WTC11 (cell line): Measurements from ENCODE around the gene BLOC1S1. TPM values are rescaled to one million over a fixed set of nuclear protein-coding genes. Genes with fewer than 3 reads are reported as not detected.

Source experiments
- ATAC-seq: fragments of 200-7000 bp; cut with Tn5 transposase; 2 replicates; pipeline ENCODE4 v1.10.0; 2021; ENCODE audit warnings: mild to moderate bottlenecking, moderate library complexity
- CTCF ChIA-PET: fragments of 300-600 bp; sonication (Branson Sonifier 250); formaldehyde crosslinking; loops from one replicate; lab custom pipeline; 2021; ENCODE audit warnings: antibody characterized with exemption; lab: Charles Lee
- POLR2A ChIA-PET: fragments of 350-600 bp; sonication (Branson Sonifier 250); formaldehyde crosslinking; loops from one replicate; lab custom pipeline; 2021; ENCODE audit warnings: antibody characterized with exemption; lab: Charles Lee
- DNase-seq: peaks from one replicate; pipeline ENCODE4 v3.0.0; 2021; ENCODE audit warnings: low spot score
- H3K27ac Mint-ChIP-seq: 2 replicates; pipeline ENCODE4 v1.8.0; 2021; ENCODE audit warnings: mixed read lengths
- H3K27me3 Mint-ChIP-seq: 2 replicates; pipeline ENCODE4 v1.8.0; 2021; ENCODE audit warnings: low read depth, mild to moderate bottlenecking, moderate library complexity, mixed read lengths
- H3K36me3 Mint-ChIP-seq: 2 replicates; pipeline ENCODE4 v1.8.0; 2021; ENCODE audit warnings: mixed read lengths
- H3K4me1 Mint-ChIP-seq: 2 replicates; pipeline ENCODE4 v1.8.0; 2022; ENCODE audit warnings: mixed read lengths
- H3K4me3 Mint-ChIP-seq: 2 replicates; pipeline ENCODE4 v1.8.0; 2021; ENCODE audit warnings: mild to moderate bottlenecking, moderate library complexity, mixed read lengths
- H3K9me3 Mint-ChIP-seq: 2 replicates; pipeline ENCODE4 v1.8.0; 2021; ENCODE audit warnings: mixed read lengths
- CREM ChIP-seq: sonication (generic); formaldehyde crosslinking; IDR thresholded peaks from 2 replicates; pipeline ENCODE4 v1.8.1; 2022; ENCODE audit warnings: mild to moderate bottlenecking, missing genetic modification reagents, moderate library complexity
- ELF4 ChIP-seq: sonication (generic); formaldehyde crosslinking; IDR thresholded peaks from 2 replicates; pipeline ENCODE4 v1.8.1; 2022; ENCODE audit warnings: low read depth, mild to moderate bottlenecking, moderate library complexity, missing genetic modification reagents
- ESRRA ChIP-seq: sonication (generic); formaldehyde crosslinking; IDR thresholded peaks from 2 replicates; pipeline ENCODE4 v1.8.1; 2022; ENCODE audit warnings: mild to moderate bottlenecking, missing genetic modification reagents, borderline replicate concordance
- FOXK1 ChIP-seq: sonication (generic); formaldehyde crosslinking; IDR thresholded peaks from 2 replicates; pipeline ENCODE4 v1.8.0; 2022; ENCODE audit warnings: mild to moderate bottlenecking, moderate library complexity, missing genetic modification reagents
- FOXP4 ChIP-seq: sonication (generic); formaldehyde crosslinking; IDR thresholded peaks from 2 replicates; pipeline ENCODE4 v1.8.0; 2022; ENCODE audit warnings: mild to moderate bottlenecking, missing genetic modification reagents
- HMGA2 ChIP-seq: fragments of 250-450 bp; sonication (Bioruptor Pico); IDR thresholded peaks from 2 replicates; pipeline ENCODE4 v1.4.0; 2021; ENCODE audit warnings: mild to moderate bottlenecking, moderate library complexity
- NFYB ChIP-seq: sonication (generic); formaldehyde crosslinking; conservative IDR thresholded peaks from 2 replicates; pipeline ENCODE4 v1.8.0; 2022; ENCODE audit warnings: low read depth, missing genetic modification reagents
- PRRX2 ChIP-seq: fragments of 250-450 bp; sonication (Bioruptor Pico); IDR thresholded peaks from 2 replicates; pipeline ENCODE4 v1.8.0; 2021; ENCODE audit warnings: mild to moderate bottlenecking
- TP53 ChIP-seq: sonication (generic); formaldehyde crosslinking; IDR thresholded peaks from 2 replicates; pipeline ENCODE4 v1.8.1; 2023; ENCODE audit warnings: mild to moderate bottlenecking, missing genetic modification reagents
- USF2 ChIP-seq: sonication (generic); formaldehyde crosslinking; IDR thresholded peaks from 2 replicates; pipeline ENCODE4 v1.8.1; 2023; ENCODE audit warnings: mild to moderate bottlenecking, missing genetic modification reagents, moderate library complexity
- ZNF416 ChIP-seq: fragments of 250-450 bp; sonication (Bioruptor Pico); IDR thresholded peaks from 2 replicates; pipeline ENCODE4 v1.9.0; 2021; ENCODE audit warnings: mild to moderate bottlenecking, inconsistent platforms
- ZNF512 ChIP-seq: sonication (generic); formaldehyde crosslinking; IDR thresholded peaks from 2 replicates; pipeline ENCODE4 v1.8.1; 2022; ENCODE audit warnings: missing genetic modification reagents, borderline replicate concordance
- ZNF671 ChIP-seq: fragments of 250-450 bp; sonication (Bioruptor Pico); IDR thresholded peaks from 2 replicates; pipeline ENCODE4 v1.8.0; 2021; ENCODE audit warnings: mild to moderate bottlenecking
- total RNA-seq: library from RNA; stranded (reverse); gene quantifications from 3 replicates; pipeline ENCODE4 v1.2.3, GENCODE V29; 2021
- TF ChIP-seq, protein P1 (sequence below): sonication (generic); formaldehyde crosslinking; IDR thresholded peaks from 2 replicates; pipeline ENCODE4 v1.8.1; 2022; ENCODE audit warnings: low read depth, mild to moderate bottlenecking, moderate library complexity, missing genetic modification reagents, borderline replicate concordance
- TF ChIP-seq, protein P2 (sequence below): sonication (generic); formaldehyde crosslinking; IDR thresholded peaks from 2 replicates; pipeline ENCODE4 v1.8.0; 2022; ENCODE audit warnings: mild to moderate bottlenecking, missing genetic modification reagents
- TF ChIP-seq, protein P3 (sequence below): sonication (generic); formaldehyde crosslinking; IDR thresholded peaks from 2 replicates; pipeline ENCODE4 v1.8.0; 2022; ENCODE audit warnings: mild to moderate bottlenecking, missing genetic modification reagents
- TF ChIP-seq, protein P4 (sequence below): sonication (generic); formaldehyde crosslinking; conservative IDR thresholded peaks from 2 replicates; pipeline ENCODE4 v1.8.1; 2022; ENCODE audit warnings: mild to moderate bottlenecking, missing genetic modification reagents
- TF ChIP-seq, protein P5 (sequence below): sonication (generic); formaldehyde crosslinking; IDR thresholded peaks from 2 replicates; pipeline ENCODE4 v1.8.1; 2023; ENCODE audit warnings: mild to moderate bottlenecking, missing genetic modification reagents
- TF ChIP-seq, protein P6 (sequence below): sonication (generic); formaldehyde crosslinking; IDR thresholded peaks from 2 replicates; pipeline ENCODE4 v1.8.1; 2022; ENCODE audit warnings: mild to moderate bottlenecking, missing genetic modification reagents, moderate library complexity, borderline replicate concordance
- TF ChIP-seq, protein P7 (sequence below): fragments of 200-600 bp; IDR thresholded peaks from 2 replicates; pipeline ENCODE4 v1.8.0; 2022; ENCODE audit warnings: antibody characterized with exemption

BLOC1S1 gene
- total RNA-seq, 1 experiment from 2014 or later: 81.9 TPM

GRCh38 chr12:55694188-55694515 lies 21.7 kb upstream of the BLOC1S1 start:
- Mint-ChIP-seq H3K4me3 (no peak overlapping the region), H3K36me3 (peaks cover 24% of the 10 kb centered on the region), H3K27me3 (no peaks in the 10 kb centered on the region), H3K9me3 (no peaks in the 10 kb centered on the region), H3K27ac (no peak overlapping the region), H3K4me1 (no peaks in the 10 kb centered on the region)
- ATAC-seq (no peak), DNase-seq (no peak)
- no peak for TF ChIP-seq ELF4 (CRISPR knock-in tag)
- TF ChIP-seq USF2 (CRISPR knock-in tag): no peak
- ChIA-PET POLR2A (interaction anchor here (0.9 kb wide), 1 partner anchor 10 kb away, joined by 3 read pairs; no protein-coding TSS in a partner anchor), CTCF (interaction anchor here (0.6 to 1.0 kb wide), 3 partner anchors 12 to 13 kb away, joined by 3 read pairs; partner anchors contain the start of gene ITGA7)

DNA sequence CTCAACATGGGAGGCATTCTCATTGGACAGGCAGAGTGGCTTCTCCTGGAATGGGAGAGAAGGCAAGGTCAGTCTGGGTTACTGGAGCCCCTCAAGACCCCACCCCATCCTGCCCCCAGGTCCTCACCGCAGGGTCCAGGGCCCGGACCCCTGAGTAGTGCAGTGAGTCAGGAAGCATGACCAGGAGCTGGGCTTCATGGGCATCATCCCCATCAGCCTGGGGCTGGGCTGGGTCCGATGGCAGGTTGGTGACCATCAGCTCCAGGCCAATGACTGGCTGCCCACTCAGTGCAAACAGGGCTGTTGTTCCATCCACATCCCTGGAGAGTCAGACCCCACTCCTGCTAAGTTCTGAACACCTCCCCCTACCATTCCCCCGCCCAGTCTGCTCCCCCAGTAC lies 21.2 kb upstream of the BLOC1S1 start:
- no peaks in the 10 kb centered on the region for H3K27me3 Mint-ChIP-seq
- ChIA-PET CTCF (interaction anchor here (1.0 to 3.1 kb wide), 2 partner anchors 12 to 13 kb away, joined by 3 to 27 read pairs; partner anchors contain the start of gene ITGA7), POLR2A (interaction anchor here (0.9 kb wide), 1 partner anchor 10 kb away, joined by 3 read pairs; no protein-coding TSS in a partner anchor)
- DNase-seq (no peak), ATAC-seq (no peak)
- no peaks in the 10 kb centered on the region for H3K4me1 Mint-ChIP-seq
- H3K9me3 Mint-ChIP-seq: no peaks in the 10 kb centered on the region
- H3K36me3 Mint-ChIP-seq: peaks cover 24% of the 10 kb centered on the region
- no peak overlapping the region for H3K4me3 Mint-ChIP-seq
- no peak overlapping the region for H3K27ac Mint-ChIP-seq
- TF ChIP-seq ZNF671 (CRISPR knock-in tag): no peak
- TF ChIP-seq, protein P1, sequence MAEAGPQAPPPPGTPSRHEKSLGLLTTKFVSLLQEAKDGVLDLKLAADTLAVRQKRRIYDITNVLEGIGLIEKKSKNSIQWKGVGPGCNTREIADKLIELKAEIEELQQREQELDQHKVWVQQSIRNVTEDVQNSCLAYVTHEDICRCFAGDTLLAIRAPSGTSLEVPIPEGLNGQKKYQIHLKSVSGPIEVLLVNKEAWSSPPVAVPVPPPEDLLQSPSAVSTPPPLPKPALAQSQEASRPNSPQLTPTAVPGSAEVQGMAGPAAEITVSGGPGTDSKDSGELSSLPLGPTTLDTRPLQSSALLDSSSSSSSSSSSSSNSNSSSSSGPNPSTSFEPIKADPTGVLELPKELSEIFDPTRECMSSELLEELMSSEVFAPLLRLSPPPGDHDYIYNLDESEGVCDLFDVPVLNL (CRISPR knock-in tag): no peak
- TF ChIP-seq, protein P2, sequence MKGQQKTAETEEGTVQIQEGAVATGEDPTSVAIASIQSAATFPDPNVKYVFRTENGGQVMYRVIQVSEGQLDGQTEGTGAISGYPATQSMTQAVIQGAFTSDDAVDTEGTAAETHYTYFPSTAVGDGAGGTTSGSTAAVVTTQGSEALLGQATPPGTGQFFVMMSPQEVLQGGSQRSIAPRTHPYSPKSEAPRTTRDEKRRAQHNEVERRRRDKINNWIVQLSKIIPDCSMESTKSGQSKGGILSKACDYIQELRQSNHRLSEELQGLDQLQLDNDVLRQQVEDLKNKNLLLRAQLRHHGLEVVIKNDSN (CRISPR knock-in tag): no peak
- TF ChIP-seq ZNF512 (CRISPR knock-in tag): no peak
- no peak for TF ChIP-seq ZNF416 (CRISPR knock-in tag)
- TF ChIP-seq, protein P3, sequence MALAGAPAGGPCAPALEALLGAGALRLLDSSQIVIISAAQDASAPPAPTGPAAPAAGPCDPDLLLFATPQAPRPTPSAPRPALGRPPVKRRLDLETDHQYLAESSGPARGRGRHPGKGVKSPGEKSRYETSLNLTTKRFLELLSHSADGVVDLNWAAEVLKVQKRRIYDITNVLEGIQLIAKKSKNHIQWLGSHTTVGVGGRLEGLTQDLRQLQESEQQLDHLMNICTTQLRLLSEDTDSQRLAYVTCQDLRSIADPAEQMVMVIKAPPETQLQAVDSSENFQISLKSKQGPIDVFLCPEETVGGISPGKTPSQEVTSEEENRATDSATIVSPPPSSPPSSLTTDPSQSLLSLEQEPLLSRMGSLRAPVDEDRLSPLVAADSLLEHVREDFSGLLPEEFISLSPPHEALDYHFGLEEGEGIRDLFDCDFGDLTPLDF (CRISPR knock-in tag): no peak
- TF ChIP-seq, protein P4, sequence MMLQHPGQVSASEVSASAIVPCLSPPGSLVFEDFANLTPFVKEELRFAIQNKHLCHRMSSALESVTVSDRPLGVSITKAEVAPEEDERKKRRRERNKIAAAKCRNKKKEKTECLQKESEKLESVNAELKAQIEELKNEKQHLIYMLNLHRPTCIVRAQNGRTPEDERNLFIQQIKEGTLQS: no peak
- TF ChIP-seq, protein P5, sequence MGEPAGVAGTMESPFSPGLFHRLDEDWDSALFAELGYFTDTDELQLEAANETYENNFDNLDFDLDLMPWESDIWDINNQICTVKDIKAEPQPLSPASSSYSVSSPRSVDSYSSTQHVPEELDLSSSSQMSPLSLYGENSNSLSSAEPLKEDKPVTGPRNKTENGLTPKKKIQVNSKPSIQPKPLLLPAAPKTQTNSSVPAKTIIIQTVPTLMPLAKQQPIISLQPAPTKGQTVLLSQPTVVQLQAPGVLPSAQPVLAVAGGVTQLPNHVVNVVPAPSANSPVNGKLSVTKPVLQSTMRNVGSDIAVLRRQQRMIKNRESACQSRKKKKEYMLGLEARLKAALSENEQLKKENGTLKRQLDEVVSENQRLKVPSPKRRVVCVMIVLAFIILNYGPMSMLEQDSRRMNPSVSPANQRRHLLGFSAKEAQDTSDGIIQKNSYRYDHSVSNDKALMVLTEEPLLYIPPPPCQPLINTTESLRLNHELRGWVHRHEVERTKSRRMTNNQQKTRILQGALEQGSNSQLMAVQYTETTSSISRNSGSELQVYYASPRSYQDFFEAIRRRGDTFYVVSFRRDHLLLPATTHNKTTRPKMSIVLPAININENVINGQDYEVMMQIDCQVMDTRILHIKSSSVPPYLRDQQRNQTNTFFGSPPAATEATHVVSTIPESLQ (CRISPR knock-in tag): no peak
- no peak for TF ChIP-seq TP53 (CRISPR knock-in tag)
- no peak for TF ChIP-seq FOXK1 (CRISPR knock-in tag)
- TF ChIP-seq PRRX2: no peak
- TF ChIP-seq FOXP4 (CRISPR knock-in tag): no peak
- TF ChIP-seq, protein P6, sequence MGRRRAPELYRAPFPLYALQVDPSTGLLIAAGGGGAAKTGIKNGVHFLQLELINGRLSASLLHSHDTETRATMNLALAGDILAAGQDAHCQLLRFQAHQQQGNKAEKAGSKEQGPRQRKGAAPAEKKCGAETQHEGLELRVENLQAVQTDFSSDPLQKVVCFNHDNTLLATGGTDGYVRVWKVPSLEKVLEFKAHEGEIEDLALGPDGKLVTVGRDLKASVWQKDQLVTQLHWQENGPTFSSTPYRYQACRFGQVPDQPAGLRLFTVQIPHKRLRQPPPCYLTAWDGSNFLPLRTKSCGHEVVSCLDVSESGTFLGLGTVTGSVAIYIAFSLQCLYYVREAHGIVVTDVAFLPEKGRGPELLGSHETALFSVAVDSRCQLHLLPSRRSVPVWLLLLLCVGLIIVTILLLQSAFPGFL (CRISPR knock-in tag): no peak
- no peak for TF ChIP-seq NFYB (CRISPR knock-in tag)
- TF ChIP-seq CREM (CRISPR knock-in tag): no peak
- TF ChIP-seq, protein P7, sequence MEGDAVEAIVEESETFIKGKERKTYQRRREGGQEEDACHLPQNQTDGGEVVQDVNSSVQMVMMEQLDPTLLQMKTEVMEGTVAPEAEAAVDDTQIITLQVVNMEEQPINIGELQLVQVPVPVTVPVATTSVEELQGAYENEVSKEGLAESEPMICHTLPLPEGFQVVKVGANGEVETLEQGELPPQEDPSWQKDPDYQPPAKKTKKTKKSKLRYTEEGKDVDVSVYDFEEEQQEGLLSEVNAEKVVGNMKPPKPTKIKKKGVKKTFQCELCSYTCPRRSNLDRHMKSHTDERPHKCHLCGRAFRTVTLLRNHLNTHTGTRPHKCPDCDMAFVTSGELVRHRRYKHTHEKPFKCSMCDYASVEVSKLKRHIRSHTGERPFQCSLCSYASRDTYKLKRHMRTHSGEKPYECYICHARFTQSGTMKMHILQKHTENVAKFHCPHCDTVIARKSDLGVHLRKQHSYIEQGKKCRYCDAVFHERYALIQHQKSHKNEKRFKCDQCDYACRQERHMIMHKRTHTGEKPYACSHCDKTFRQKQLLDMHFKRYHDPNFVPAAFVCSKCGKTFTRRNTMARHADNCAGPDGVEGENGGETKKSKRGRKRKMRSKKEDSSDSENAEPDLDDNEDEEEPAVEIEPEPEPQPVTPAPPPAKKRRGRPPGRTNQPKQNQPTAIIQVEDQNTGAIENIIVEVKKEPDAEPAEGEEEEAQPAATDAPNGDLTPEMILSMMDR: no peak
- TF ChIP-seq HMGA2 (CRISPR knock-in tag): no peak
- TF ChIP-seq ESRRA (CRISPR knock-in tag): no peak
